Measurements from ENCODE around the gene MAP3K8.

DNA sequence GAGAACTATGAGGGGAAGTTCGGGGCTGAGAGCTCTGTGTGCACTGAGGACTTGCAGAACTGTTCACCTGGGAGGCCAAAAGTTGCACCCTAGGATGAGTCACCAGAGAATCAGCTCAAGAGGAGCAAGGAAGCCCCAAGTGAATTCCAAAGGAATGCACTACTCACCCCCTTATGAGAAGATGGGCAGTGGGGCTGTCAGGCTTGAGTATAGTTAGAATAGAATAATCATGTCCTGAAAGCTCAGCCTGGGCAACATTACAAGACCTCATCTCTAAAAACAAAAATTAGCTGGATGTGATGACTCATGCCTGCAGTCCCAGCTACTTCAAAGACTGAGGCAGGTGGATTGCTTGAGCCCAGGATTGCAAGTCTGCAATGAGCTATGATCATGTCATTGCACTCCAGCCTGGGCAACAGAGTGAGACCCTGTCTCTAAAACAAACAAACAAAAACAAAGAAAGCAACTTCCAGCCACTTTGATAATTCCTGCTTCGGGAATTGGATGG is 30.0 kb downstream of the MAP3K8 start:
- no peak for TF ChIP-seq POLR2A (IDR thresholded peaks at IDR 0.05; ENCODE audit: low read depth, low read length)
- TF ChIP-seq TAF1 (IDR thresholded peaks at IDR 0.05; ENCODE audit: low read depth, low read length), result no peak
- no peak for TF ChIP-seq POLR2AphosphoS5 (IDR thresholded peaks at IDR 0.05; ENCODE audit: low read depth, low read length)
- no peak for TF ChIP-seq SPI1 (IDR thresholded peaks at IDR 0.05; ENCODE audit: low read depth, low read length)

Data from GM12891 (cell line).